Measurements from ENCODE around the gene SCGB1C1. TPM values are rescaled to one million over a fixed set of nuclear protein-coding genes. Genes with fewer than 3 reads are reported as not detected.

The SCGB1C1 gene
- total RNA-seq, 1 experiment from 2014 or later = not detected

DNA sequence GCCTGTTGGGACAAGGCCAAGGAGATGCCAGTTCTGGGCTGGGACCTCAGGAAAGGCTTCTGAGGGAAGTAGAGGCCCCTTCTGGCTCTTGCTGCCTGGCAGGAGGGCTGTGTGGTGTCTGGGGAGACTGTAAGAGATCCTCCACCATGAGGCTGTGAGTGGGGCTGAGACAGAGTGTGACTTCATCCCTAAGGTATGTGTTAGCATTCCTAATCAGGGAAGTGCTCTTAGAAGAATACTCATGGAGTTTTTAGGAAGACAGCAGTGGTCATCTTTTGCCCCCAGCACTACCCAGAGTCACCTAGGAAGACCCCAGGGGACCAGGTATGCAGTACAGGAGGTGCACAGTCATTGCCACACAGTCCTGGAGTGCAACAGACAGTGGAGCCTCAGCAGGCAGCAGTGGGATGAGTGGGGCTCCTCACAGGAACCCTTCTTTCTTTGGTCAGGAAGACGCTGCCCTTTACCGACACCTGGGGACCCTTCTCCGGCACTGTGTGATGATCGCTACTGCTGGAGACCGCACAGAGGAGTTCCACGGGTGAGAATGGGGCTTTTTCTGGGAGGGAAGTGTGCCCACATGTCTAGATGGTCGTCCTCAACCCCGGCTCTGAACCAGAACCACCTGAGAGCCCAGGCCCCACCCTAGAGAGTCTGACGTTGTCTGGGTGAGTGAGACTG lies 17.4 kb downstream of the SCGB1C1 start:
- H3K27me3 Mint-ChIP-seq (ENCODE audit: insufficient read depth, unreplicated experiment) = no peaks in the 10 kb centered on the region
- ChIA-PET POLR2A (interaction anchor here (0.6 to 5.9 kb wide), 5 partner anchors 25 to 599 kb away, joined by 3 to 136 read pairs (median 4); partner anchors contain the start of genes PSMD13, RPLP2 and SIRT3), CTCF (interaction anchor here (0.9 to 2.5 kb wide), 5 partner anchors 9 to 154 kb away, joined by 3 to 8 read pairs (median 5); no protein-coding TSS in a partner anchor)
- peak overlapping the region; percentile 81 for H3K27ac Mint-ChIP-seq (ENCODE audit: low read depth, unreplicated experiment)
- H3K36me3 Mint-ChIP-seq (ENCODE audit: insufficient read depth, unreplicated experiment) = peaks cover 60% of the 10 kb centered on the region
- TF ChIP-seq, protein P1, sequence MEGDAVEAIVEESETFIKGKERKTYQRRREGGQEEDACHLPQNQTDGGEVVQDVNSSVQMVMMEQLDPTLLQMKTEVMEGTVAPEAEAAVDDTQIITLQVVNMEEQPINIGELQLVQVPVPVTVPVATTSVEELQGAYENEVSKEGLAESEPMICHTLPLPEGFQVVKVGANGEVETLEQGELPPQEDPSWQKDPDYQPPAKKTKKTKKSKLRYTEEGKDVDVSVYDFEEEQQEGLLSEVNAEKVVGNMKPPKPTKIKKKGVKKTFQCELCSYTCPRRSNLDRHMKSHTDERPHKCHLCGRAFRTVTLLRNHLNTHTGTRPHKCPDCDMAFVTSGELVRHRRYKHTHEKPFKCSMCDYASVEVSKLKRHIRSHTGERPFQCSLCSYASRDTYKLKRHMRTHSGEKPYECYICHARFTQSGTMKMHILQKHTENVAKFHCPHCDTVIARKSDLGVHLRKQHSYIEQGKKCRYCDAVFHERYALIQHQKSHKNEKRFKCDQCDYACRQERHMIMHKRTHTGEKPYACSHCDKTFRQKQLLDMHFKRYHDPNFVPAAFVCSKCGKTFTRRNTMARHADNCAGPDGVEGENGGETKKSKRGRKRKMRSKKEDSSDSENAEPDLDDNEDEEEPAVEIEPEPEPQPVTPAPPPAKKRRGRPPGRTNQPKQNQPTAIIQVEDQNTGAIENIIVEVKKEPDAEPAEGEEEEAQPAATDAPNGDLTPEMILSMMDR (IDR thresholded peaks at IDR 0.05; ENCODE audit: unreplicated experiment) = no peak
- BruUV-seq (replicated peaks) = no TSS peak
- intact Hi-C loops (cut with micrococcal nuclease) = no loop called here
- H3K4me1 Mint-ChIP-seq (ENCODE audit: insufficient read depth, unreplicated experiment) = peaks cover 6% of the 10 kb centered on the region
- peak overlapping the region; percentile 99 for H3K4me3 Mint-ChIP-seq (ENCODE audit: unreplicated experiment)
- no peaks in the 10 kb centered on the region for H3K9me3 Mint-ChIP-seq (ENCODE audit: unreplicated experiment)
- DNase-seq (ENCODE audit: unreplicated experiment) = no peak

DNA sequence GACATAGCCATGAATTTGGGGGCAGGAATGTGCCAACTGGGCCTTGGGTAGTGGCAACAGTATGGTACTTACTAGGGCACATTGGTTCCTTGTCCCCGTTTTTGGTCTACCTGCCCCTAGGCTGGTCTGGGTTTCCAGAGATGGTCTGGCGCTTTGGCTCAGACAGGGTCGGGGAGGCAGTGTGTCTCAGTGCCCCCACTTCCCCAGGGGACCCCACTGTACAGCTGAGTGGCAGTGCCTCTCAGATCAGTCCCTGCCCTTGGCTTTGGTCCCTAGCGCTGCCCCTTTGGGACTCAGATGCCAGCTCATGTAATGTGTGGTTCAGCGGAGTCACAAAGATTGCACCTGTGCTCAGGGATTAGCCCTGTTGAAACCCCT lies 17.9 kb downstream of the SCGB1C1 start:
- no TSS peak for BruUV-seq (replicated peaks)
- peaks cover 62% of the 10 kb centered on the region for H3K36me3 Mint-ChIP-seq (ENCODE audit: insufficient read depth, unreplicated experiment)
- CTCF ChIA-PET = no interaction called here
- TF ChIP-seq, protein P1 (IDR thresholded peaks at IDR 0.05; ENCODE audit: unreplicated experiment) = no peak
- DNase-seq (ENCODE audit: unreplicated experiment) = no peak
- H3K4me1 Mint-ChIP-seq (ENCODE audit: insufficient read depth, unreplicated experiment) = peaks cover 6% of the 10 kb centered on the region
- POLR2A ChIA-PET = no interaction called here
- H3K27ac Mint-ChIP-seq (ENCODE audit: low read depth, unreplicated experiment) = no peak overlapping the region
- no peaks in the 10 kb centered on the region for H3K27me3 Mint-ChIP-seq (ENCODE audit: insufficient read depth, unreplicated experiment)
- H3K4me3 Mint-ChIP-seq (ENCODE audit: unreplicated experiment) = no peak overlapping the region
- no peaks in the 10 kb centered on the region for H3K9me3 Mint-ChIP-seq (ENCODE audit: unreplicated experiment)
- intact Hi-C loops (cut with micrococcal nuclease) = no loop called here

DNA sequence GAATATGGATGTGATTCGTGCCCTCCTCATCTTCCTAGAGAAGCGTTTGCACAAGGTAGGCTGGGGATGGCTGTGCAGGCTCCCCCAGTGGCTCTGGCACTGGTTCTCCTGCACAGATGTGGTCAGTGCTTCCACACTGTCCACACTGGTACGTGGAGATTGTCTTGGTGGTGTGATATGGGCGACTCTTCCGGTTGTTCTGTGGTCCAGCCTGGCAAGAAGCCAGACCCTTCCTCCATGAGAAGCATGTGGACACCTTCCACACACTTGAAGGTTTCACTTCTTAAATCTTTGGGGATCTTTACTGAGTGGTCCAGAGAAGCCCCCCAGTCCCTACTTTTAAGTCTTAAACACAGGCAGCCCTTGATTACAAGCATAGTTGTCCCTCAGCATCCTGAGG lies 18.4 kb downstream of the SCGB1C1 start:
- BruUV-seq (replicated peaks) = no TSS peak
- peaks cover 6% of the 10 kb centered on the region for H3K4me1 Mint-ChIP-seq (ENCODE audit: insufficient read depth, unreplicated experiment)
- intact Hi-C loops (cut with micrococcal nuclease) = no loop called here
- no peaks in the 10 kb centered on the region for H3K27me3 Mint-ChIP-seq (ENCODE audit: insufficient read depth, unreplicated experiment)
- ChIA-PET POLR2A (interaction anchor here (0.9 to 1.3 kb wide), 2 partner anchors 11 to 241 kb away, joined by 3 to 4 read pairs; no protein-coding TSS in a partner anchor), CTCF (interaction anchor here (1.3 to 1.7 kb wide), 2 partner anchors 18 to 152 kb away, joined by 5 to 6 read pairs; no protein-coding TSS in a partner anchor)
- no peaks in the 10 kb centered on the region for H3K9me3 Mint-ChIP-seq (ENCODE audit: unreplicated experiment)
- DNase-seq (ENCODE audit: unreplicated experiment) = no peak
- TF ChIP-seq, protein P1 (IDR thresholded peaks at IDR 0.05; ENCODE audit: unreplicated experiment) = no peak
- H3K4me3 Mint-ChIP-seq (ENCODE audit: unreplicated experiment) = peak overlapping the region; percentile 14
- H3K36me3 Mint-ChIP-seq (ENCODE audit: insufficient read depth, unreplicated experiment) = peaks cover 66% of the 10 kb centered on the region
- no peak overlapping the region for H3K27ac Mint-ChIP-seq (ENCODE audit: low read depth, unreplicated experiment)

DNA sequence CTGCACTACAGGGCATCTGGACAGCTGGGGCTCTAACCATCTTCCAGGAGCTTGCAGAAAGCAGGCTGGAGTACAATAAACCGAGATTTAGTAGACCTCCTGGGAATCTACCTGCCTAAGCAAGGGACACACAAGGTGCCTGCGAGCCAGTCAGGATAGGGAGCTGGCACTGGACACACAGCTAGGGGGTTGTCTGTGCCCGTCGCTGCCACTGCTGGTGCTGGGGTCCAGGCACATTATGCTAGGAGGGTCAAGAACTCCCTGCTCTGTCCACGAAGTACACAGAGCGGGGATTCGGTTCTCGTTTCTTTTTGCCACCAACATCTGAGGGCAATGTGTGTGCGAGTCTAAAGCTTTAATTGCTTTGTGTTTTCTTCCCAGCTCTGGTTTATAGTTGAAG lies 18.9 kb downstream of the SCGB1C1 start:
- POLR2A ChIA-PET = interaction anchor here (0.9 to 1.3 kb wide), 2 partner anchors 11 to 240 kb away, joined by 3 to 4 read pairs; no protein-coding TSS in a partner anchor
- H3K4me3 Mint-ChIP-seq (ENCODE audit: unreplicated experiment) = no peak overlapping the region
- H3K4me1 Mint-ChIP-seq (ENCODE audit: insufficient read depth, unreplicated experiment) = peaks cover 6% of the 10 kb centered on the region
- BruUV-seq (replicated peaks) = no TSS peak
- no peaks in the 10 kb centered on the region for H3K9me3 Mint-ChIP-seq (ENCODE audit: unreplicated experiment)
- CTCF ChIA-PET = interaction anchor here (1.3 to 1.7 kb wide), 2 partner anchors 18 to 152 kb away, joined by 5 to 6 read pairs; no protein-coding TSS in a partner anchor
- intact Hi-C loops (cut with micrococcal nuclease) = no loop called here
- H3K36me3 Mint-ChIP-seq (ENCODE audit: insufficient read depth, unreplicated experiment) = peaks cover 66% of the 10 kb centered on the region
- TF ChIP-seq, protein P1 (IDR thresholded peaks at IDR 0.05; ENCODE audit: unreplicated experiment) = no peak
- DNase-seq (ENCODE audit: unreplicated experiment) = no peak
- H3K27me3 Mint-ChIP-seq (ENCODE audit: insufficient read depth, unreplicated experiment) = no peaks in the 10 kb centered on the region
- no peak overlapping the region for H3K27ac Mint-ChIP-seq (ENCODE audit: low read depth, unreplicated experiment)
